ENCODE data around the gene BIN2. TPM values are rescaled to one million over a fixed set of nuclear protein-coding genes. Genes with fewer than 3 reads are reported as not detected.
"Not testable (repeated sequence)": the region's sequence is repeated elsewhere in the genome, so short reads cannot be mapped to it uniquely, and the experiment has no call there.

The BIN2 gene
- total RNA-seq, 1 donor from 2014 or later, result not detected

DNA sequence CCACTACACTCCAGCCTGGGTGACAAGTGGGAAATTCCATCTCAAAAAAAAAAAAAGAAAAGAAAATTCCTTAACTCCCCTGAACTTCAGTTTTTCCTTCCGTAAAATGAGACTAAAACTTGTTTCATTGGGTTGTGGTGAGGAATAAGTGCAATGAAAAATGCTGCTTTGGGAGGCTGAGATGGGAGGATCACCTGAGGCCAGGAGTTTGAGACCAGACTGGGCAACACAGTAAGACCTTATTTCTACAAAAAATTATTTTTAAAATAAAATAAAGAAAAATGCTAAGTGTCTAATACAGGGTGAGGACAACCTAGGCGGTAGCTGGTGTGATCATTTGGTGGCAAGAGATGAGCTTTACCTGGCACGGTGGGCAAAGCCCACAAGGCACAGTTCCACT, 60.6 kb downstream of the BIN2 start:
- TF ChIP-seq, protein P1, sequence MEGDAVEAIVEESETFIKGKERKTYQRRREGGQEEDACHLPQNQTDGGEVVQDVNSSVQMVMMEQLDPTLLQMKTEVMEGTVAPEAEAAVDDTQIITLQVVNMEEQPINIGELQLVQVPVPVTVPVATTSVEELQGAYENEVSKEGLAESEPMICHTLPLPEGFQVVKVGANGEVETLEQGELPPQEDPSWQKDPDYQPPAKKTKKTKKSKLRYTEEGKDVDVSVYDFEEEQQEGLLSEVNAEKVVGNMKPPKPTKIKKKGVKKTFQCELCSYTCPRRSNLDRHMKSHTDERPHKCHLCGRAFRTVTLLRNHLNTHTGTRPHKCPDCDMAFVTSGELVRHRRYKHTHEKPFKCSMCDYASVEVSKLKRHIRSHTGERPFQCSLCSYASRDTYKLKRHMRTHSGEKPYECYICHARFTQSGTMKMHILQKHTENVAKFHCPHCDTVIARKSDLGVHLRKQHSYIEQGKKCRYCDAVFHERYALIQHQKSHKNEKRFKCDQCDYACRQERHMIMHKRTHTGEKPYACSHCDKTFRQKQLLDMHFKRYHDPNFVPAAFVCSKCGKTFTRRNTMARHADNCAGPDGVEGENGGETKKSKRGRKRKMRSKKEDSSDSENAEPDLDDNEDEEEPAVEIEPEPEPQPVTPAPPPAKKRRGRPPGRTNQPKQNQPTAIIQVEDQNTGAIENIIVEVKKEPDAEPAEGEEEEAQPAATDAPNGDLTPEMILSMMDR (IDR thresholded peaks at IDR 0.05), result no peak
- Mint-ChIP-seq H3K4me3 (ENCODE audit: unreplicated experiment) (no peak overlapping the region), H3K36me3 (ENCODE audit: low read depth) (no peaks in the 10 kb centered on the region), H3K27me3 (ENCODE audit: low read depth) (no peaks in the 10 kb centered on the region), H3K4me1 (ENCODE audit: low read depth) (no peaks in the 10 kb centered on the region), H3K9me3 (ENCODE audit: low read depth) (no peaks in the 10 kb centered on the region), H3K27ac (ENCODE audit: unreplicated experiment) (no peak overlapping the region)
- DNase-seq (ENCODE audit: low spot score), result no peak

DNA sequence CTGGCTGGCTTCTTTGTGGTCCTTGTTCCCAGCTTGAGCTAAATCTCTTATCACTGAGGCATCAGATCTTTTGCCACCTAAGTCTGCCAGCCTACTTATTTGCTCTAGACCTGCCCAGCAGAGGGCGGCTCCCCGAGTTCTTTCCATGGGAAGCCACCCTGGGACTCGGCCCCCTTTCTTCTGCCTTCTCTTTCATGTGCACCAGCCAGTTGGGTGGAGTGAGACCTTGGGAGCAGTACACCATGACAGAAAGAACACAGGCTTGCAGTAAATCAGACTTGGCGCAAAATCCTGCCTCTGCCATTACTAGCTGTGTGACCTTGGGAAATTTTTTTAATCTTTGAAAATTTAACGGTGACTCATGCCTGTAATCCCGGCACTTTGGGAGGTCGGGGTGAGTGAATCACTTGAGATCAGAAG, 61.2 kb downstream of the BIN2 start:
- DNase-seq (ENCODE audit: low spot score), result peak; percentile 46
- H3K4me3 Mint-ChIP-seq (ENCODE audit: unreplicated experiment), result no peak overlapping the region
- no peaks in the 10 kb centered on the region for H3K4me1 Mint-ChIP-seq (ENCODE audit: low read depth)
- no peaks in the 10 kb centered on the region for H3K36me3 Mint-ChIP-seq (ENCODE audit: low read depth)
- TF ChIP-seq, protein P1 (IDR thresholded peaks at IDR 0.05), result peak; percentile 69
- H3K27me3 Mint-ChIP-seq (ENCODE audit: low read depth), result no peaks in the 10 kb centered on the region
- H3K9me3 Mint-ChIP-seq (ENCODE audit: low read depth), result no peaks in the 10 kb centered on the region
- H3K27ac Mint-ChIP-seq (ENCODE audit: unreplicated experiment), result no peak overlapping the region

DNA sequence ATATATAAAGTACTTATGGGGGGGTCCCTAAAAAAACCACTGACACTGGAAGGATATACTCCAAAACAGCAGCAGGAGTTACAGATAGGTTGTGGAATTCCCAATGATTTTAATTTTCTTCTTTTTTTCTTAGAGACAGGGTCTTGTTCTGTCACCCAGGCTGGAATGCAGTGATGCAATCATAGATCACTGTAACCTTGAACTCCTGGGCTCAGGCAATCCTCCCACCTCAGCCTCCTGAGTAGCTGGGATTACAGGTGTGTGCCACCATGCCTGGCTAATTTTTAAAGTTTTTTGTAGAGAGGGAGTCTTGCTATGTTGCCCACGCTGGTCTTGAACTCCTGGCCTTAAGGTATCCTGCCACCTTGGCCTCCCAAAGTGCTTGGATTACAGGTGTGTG, 64.4 kb downstream of the BIN2 start:
- not testable (repeated sequence) for H3K27ac Mint-ChIP-seq (ENCODE audit: unreplicated experiment); H3K9me3 Mint-ChIP-seq (ENCODE audit: low read depth); H3K4me3 Mint-ChIP-seq (ENCODE audit: unreplicated experiment); DNase-seq (ENCODE audit: low spot score); H3K36me3 Mint-ChIP-seq (ENCODE audit: low read depth); H3K4me1 Mint-ChIP-seq (ENCODE audit: low read depth); H3K27me3 Mint-ChIP-seq (ENCODE audit: low read depth)

DNA sequence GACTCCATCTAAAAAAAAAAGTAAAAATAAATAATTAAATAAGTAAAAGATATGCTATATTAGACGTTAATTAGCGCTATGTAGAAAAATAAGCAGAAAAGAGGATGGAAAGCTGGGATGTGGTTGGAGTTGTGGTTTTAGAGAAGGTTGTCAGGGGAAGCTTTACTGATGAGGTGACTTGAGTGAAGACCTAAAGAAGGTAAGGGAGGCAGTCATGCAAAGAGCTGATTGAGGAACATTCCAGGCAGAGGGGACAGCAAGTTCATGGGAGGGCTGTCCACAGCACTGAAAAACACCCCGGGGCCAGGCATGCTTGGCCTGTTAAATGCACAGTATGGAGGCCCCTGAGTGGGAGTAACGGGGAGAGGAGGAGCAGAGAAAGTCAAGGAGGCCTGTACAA, 69.4 kb downstream of the BIN2 start:
- Mint-ChIP-seq H3K27ac (ENCODE audit: unreplicated experiment) (no peak overlapping the region), H3K4me3 (ENCODE audit: unreplicated experiment) (no peak overlapping the region), H3K9me3 (ENCODE audit: low read depth) (no peaks in the 10 kb centered on the region), H3K4me1 (ENCODE audit: low read depth) (no peaks in the 10 kb centered on the region), H3K27me3 (ENCODE audit: low read depth) (no peaks in the 10 kb centered on the region), H3K36me3 (ENCODE audit: low read depth) (no peaks in the 10 kb centered on the region)
- peak; percentile 26 for DNase-seq (ENCODE audit: low spot score)
- TF ChIP-seq, protein P1 (IDR thresholded peaks at IDR 0.05), result no peak

DNA sequence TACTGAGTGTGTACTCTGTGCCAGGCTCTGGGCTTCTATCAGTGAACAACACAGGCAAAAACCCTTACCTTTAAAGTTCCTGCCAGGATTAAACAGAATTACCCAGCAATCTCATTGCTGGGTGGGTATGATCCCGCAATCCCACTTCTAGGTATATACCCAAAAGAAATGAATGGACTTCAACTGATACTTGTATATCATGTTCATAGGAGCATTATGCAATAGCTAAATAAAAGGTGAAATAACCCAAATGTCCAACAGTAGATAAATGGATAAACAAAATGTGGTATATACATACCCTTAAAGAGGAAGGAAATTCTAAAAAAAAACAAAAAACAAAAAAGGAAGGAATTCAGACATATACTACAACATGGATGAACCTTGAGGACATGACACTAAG, 70.7 kb downstream of the BIN2 start:
- Mint-ChIP-seq H3K4me3 (ENCODE audit: unreplicated experiment) (no peak overlapping the region), H3K27me3 (ENCODE audit: low read depth) (no peaks in the 10 kb centered on the region), H3K36me3 (ENCODE audit: low read depth) (no peaks in the 10 kb centered on the region), H3K9me3 (ENCODE audit: low read depth) (no peaks in the 10 kb centered on the region), H3K4me1 (ENCODE audit: low read depth) (no peaks in the 10 kb centered on the region), H3K27ac (ENCODE audit: unreplicated experiment) (no peak overlapping the region)
- DNase-seq (ENCODE audit: low spot score), result no peak
- TF ChIP-seq, protein P1 (IDR thresholded peaks at IDR 0.05), result no peak

DNA sequence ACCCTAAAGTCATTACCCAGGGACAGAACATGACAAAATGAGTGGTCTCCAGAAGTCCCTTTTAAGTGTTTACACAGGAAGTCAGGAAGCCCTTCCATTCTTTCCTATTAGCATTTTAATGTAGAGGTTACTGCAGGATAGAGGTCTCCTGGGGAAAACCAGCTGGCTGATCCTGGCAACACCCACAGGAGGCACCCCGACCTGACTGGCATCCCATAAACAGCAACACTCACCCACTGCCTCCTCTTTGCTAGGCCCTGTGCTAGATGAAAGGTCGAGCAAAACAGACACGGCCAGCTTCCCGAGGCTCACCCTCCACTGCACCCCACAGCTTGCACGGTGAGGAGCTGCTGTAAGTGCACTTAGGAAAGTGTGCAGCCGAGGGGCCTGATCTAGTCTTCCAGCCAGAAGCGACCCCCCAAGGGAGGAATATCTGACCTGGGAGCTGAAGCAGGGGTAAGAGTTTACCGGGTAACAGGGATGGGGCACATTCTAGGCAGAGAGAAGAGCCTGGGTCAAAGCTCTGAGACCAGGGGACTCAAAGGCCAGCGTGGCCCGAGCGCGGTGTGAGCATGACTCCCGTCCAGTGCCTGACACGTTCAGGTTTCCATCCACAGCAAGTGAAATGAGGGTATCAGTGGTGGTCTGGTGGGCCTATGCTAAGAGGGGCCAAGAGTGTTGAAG, 76.3 kb downstream of the BIN2 start:
- Mint-ChIP-seq H3K9me3 (ENCODE audit: low read depth) (no peaks in the 10 kb centered on the region), H3K27ac (ENCODE audit: unreplicated experiment) (peak overlapping the region; percentile 46), H3K36me3 (ENCODE audit: low read depth) (peaks cover 9% of the 10 kb centered on the region), H3K4me3 (ENCODE audit: unreplicated experiment) (no peak overlapping the region), H3K27me3 (ENCODE audit: low read depth) (no peaks in the 10 kb centered on the region), H3K4me1 (ENCODE audit: low read depth) (peaks cover 9% of the 10 kb centered on the region)
- TF ChIP-seq, protein P1 (IDR thresholded peaks at IDR 0.05), result no peak
- DNase-seq (ENCODE audit: low spot score), result no peak

All from chondrocyte (in vitro differentiated cells).